Prostate gland (tissue), 2 donors: ENCODE data around the gene LHPP.

Source experiments
- POLR2A ChIP-seq: fragments of 450-650 bp; IDR thresholded peaks from one replicate; pipeline ENCODE4 v1.6.1; 2016; ENCODE audit warnings: antibody characterized with exemption, mild to moderate bottlenecking
- POLR2AphosphoS5 ChIP-seq: sonication (generic); formaldehyde crosslinking; IDR thresholded peaks from one replicate; pipeline ENCODE4 v1.6.1; 2017; ENCODE audit warnings: antibody characterized with exemption
- TF ChIP-seq, protein P1 (sequence below), 4 experiments: fragments of 200-600 bp in 2 of 4; fragments of 450-650 bp in 2 of 4; sonication (generic) in 2 of 4; IDR thresholded peaks; 1 replicate in 3 of 4; 2 replicates in 1 of 4; pipeline ENCODE4 v1.5.1; 2016 to 2019; ENCODE audit warnings: antibody characterized with exemption in 4 of 4, mild to moderate bottlenecking in 2 of 4, moderate library complexity in 2 of 4

DNA sequence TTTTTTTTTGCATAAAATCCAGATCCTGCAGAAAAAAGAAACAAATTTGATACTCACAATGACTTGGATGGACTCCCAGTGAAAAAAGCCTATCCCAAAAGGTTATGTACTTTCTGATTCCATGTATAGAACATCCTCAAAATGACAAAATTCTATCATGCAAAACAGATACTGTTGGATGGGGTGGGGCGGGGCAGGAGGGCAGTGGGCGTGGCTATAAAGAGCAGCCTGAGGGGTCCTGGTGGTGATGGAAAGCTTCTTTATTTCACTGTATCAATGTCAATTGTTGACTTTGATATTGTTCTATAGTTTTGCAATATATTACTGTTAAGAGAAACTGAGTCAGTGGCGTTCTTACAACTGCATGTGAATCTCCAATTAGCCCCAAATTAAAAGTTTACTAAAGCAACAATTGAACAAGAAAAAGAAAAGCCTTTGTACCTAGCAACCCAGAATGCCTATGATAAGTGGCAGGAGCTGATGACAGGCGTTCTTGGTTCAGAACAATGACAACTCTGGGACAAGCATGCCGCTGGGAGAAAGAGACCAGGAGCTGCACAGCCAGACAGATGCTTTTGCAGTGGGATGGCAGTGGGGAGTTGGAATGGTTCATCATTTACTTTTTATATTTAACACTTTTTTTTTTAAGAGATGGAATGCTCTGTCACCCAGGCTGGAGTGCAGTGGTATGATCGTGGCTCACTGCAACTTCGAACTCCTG, 101.9 kb downstream of the LHPP start:
- TF ChIP-seq POLR2AphosphoS5: no peak
- TF ChIP-seq, protein P1, sequence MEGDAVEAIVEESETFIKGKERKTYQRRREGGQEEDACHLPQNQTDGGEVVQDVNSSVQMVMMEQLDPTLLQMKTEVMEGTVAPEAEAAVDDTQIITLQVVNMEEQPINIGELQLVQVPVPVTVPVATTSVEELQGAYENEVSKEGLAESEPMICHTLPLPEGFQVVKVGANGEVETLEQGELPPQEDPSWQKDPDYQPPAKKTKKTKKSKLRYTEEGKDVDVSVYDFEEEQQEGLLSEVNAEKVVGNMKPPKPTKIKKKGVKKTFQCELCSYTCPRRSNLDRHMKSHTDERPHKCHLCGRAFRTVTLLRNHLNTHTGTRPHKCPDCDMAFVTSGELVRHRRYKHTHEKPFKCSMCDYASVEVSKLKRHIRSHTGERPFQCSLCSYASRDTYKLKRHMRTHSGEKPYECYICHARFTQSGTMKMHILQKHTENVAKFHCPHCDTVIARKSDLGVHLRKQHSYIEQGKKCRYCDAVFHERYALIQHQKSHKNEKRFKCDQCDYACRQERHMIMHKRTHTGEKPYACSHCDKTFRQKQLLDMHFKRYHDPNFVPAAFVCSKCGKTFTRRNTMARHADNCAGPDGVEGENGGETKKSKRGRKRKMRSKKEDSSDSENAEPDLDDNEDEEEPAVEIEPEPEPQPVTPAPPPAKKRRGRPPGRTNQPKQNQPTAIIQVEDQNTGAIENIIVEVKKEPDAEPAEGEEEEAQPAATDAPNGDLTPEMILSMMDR (IDR thresholded peaks at IDR 0.05): no peak
- TF ChIP-seq POLR2A: no peak
